Ovary (tissue), 9 donors: ENCODE measurements around the gene INIP. TPM values are rescaled to one million over a fixed set of nuclear protein-coding genes. Genes with fewer than 3 reads are reported as not detected.
A peak's percentile ranks its signal among the peaks of the same experiment; 100 is the strongest.

Experiments
- DNase-seq, 5 donors: peaks; one replicate each; pipeline ENCODE4 v3.0.0-alpha.2; 2019 to 2020
- H3K27ac ChIP-seq, 2 donors: fragments of 200-600 bp; one replicate each; pipeline versions ENCODE4 v1.5.1 to v1.8.0; 2019 to 2022
- H3K27me3 ChIP-seq: fragments of 200-600 bp; one replicate; pipeline ENCODE4 v1.8.0; 2022
- H3K36me3 ChIP-seq: fragments of 200-600 bp; sonication (generic); one replicate; pipeline ENCODE4 v1.5.1; 2019
- H3K4me1 ChIP-seq: one replicate; pipeline ENCODE4 v1.8.1; 2013; ENCODE audit warnings: mild to moderate bottlenecking, moderate library complexity; ENCODE audit not compliant: insufficient read depth
- H3K4me3 ChIP-seq: fragments of 200-600 bp; sonication (generic); one replicate; pipeline ENCODE4 v1.5.1; 2017
- H3K9me3 ChIP-seq, 2 donors: fragments of 200-600 bp in 1 of 2; sonication (generic) in 1 of 2; one replicate each; pipeline versions ENCODE4 v1.5.1 to v1.8.1; 2013 to 2019; ENCODE audit warnings: mild to moderate bottlenecking in 1 of 2, moderate library complexity in 1 of 2
- CTCF ChIP-seq, 3 donors: fragments of 450-650 bp in 2 of 3; fragments of 200-600 bp in 1 of 3; IDR thresholded peaks; one replicate each; pipeline versions ENCODE4 v1.5.1 to v1.8.0; 2016 to 2022; ENCODE audit warnings: antibody characterized with exemption in 3 of 3, mild to moderate bottlenecking in 1 of 3
- EP300 ChIP-seq: sonication (generic); formaldehyde crosslinking; IDR thresholded peaks from one replicate; pipeline ENCODE4 v1.6.1; 2017; ENCODE audit warnings: antibody characterized with exemption
- POLR2A ChIP-seq: fragments of 450-650 bp; IDR thresholded peaks from one replicate; pipeline ENCODE4 v1.6.1; 2017; ENCODE audit warnings: antibody characterized with exemption, mild to moderate bottlenecking, moderate library complexity
- WGBS, 3 donors: extraction: QIAGEN DNeasy Blood & Tissue Kit in 1 of 3; methylation state at CpG; one replicate each; pipeline versions ENCODE4 v1.1.5 to v1.1.7; 2013 to 2017; 5-methylcytosine and 5-hydroxymethylcytosine counted together
- intact Hi-C, 4 donors: fragments of 100-400 bp; cut with DNase I; formaldehyde crosslinking; loops; one replicate each; pipeline versions ENCODE4 v1.11.0 to v1.15.1; 2022 to 2023
- polyA plus RNA-seq, 2 donors: library from polyadenylated mRNA; stranded (reverse); fragments of 200-250 nt in 1 of 2; fragments of 350-450 nt in 1 of 2; fragmentation: Illumina TruSeq in 1 of 2; extraction: RNeasy Lipid Tissue Mini Kit (QIAGEN cat#74804) in 1 of 2; gene quantifications; one replicate each; pipeline ENCODE4 v1.2.3, GENCODE V29; 2013 to 2014
- total RNA-seq, 7 donors: library from RNA; depleted of rRNA in 2 of 7; stranded (reverse); fragments of >200 nt in 2 of 7; fragmentation: NEBNext Ultra II Directional in 3 of 7; extraction: Animal tissue kit (Norgen Biotek cat#: 25700) in 3 of 7; gene quantifications; one replicate each; pipeline versions ENCODE4 v1.1.0 to v1.2.4, GENCODE V29; 2016 to 2023
- donor health status: DM: no; HTN: no; CAD: no; lungs with moderate emphysema.
- donor health status: DM: no; HTN: no; CAD: no.
- donor health status: Bipolar disorder and iron deficiency.
- donor health status: DM: yes; HTN: yes; CAD: no.
- donor health status: DM: no; HTN: no; CAD: no.
- donor health status: DM: yes; HTN: yes; CAD: no.

Gene INIP
- total and polyA plus RNA-seq, 9 donors = 7.4 to 26.3 (median 19.4) TPM

GRCh38 chr9:112750764-112751055, 32.8 kb upstream of the INIP start:
- peak overlapping the region in 1 of 2 donors; percentile 90 for H3K27ac ChIP-seq
- peak overlapping the region; percentile 82 for H3K4me3 ChIP-seq
- TF ChIP-seq EP300 = no peak
- TF ChIP-seq POLR2A = no peak
- no peaks in the 10 kb centered on the region for H3K9me3 ChIP-seq
- H3K36me3 ChIP-seq = no peaks in the 10 kb centered on the region
- intact Hi-C loops = no loop called here
- peak in 1 of 5 donors; percentile 54 for DNase-seq
- 0% methylated on average over 2 to 50 of the region's 50 CpGs; no CpG with 5 or more reads in 1 of the 3 donors for WGBS, 3 donors
- no peaks in the 10 kb centered on the region for H3K27me3 ChIP-seq
- peaks cover 11% of the 10 kb centered on the region for H3K4me1 ChIP-seq

GRCh38 chr9:112750016-112750763, 32.3 kb upstream of the INIP start, which contains the start of gene SNX30:
TSS of gene SNX30 (plus strand) at chr9:112750760. CDS start at chr9:112751002, 242 bp downstream.
- WGBS, 3 donors = 4 to 7% (median 7%) methylated on average over 20 to 49 of the region's 49 CpGs
- Histone ChIP-seq H3K4me1 (peaks cover 9% of the 10 kb centered on the region), H3K4me3 (peak within 1 kb of the TSS; percentile 82), H3K36me3 (no peaks in the 10 kb centered on the region), H3K9me3 (no peaks in the 10 kb centered on the region), H3K27me3 (no peaks in the 10 kb centered on the region), H3K27ac (peak within 1 kb of the TSS; percentile 52 to 90)
- TF ChIP-seq CTCF (IDR thresholded peaks at IDR 0.05) (peak in 1 of 3 donors; percentile 21), EP300 (no peak), POLR2A (peak; percentile 64)
- intact Hi-C loops = no loop called here
- peak; percentile 88 to 93 (median 91) for DNase-seq

- TF ChIP-seq CTCF (IDR thresholded peaks at IDR 0.05) (no peak), POLR2A (no peak), EP300 (no peak)
- H3K4me3 ChIP-seq = no peak overlapping the region
- H3K9me3 ChIP-seq = no peaks in the 10 kb centered on the region
- peaks cover 9% of the 10 kb centered on the region for H3K4me1 ChIP-seq
- DNase-seq = no peak
- H3K27ac ChIP-seq = no peak overlapping the region
- 88 to 89% (median 88%) methylated on average over 7 of the region's 7 CpGs for WGBS, 3 donors
- H3K36me3 ChIP-seq = no peaks in the 10 kb centered on the region
- intact Hi-C loops = no loop called here
- H3K27me3 ChIP-seq = no peaks in the 10 kb centered on the region
Measured at GRCh38 chr9:112747094-112747493, 29.2 kb upstream of the INIP start.

- H3K4me1 ChIP-seq = no peaks in the 10 kb centered on the region
- no peak overlapping the region for H3K4me3 ChIP-seq
- no peaks in the 10 kb centered on the region for H3K36me3 ChIP-seq
- intact Hi-C loops = no loop called here
- H3K9me3 ChIP-seq = no peaks in the 10 kb centered on the region
- no peak overlapping the region for H3K27ac ChIP-seq
- no peak for TF ChIP-seq EP300
- TF ChIP-seq POLR2A = no peak
- no peak for TF ChIP-seq CTCF (IDR thresholded peaks at IDR 0.05)
- no peaks in the 10 kb centered on the region for H3K27me3 ChIP-seq
- WGBS, 3 donors = 69 to 84% (median 69%) methylated on average over 4 of the region's 4 CpGs
- no peak for DNase-seq
Measured at GRCh38 chr9:112744177-112744576, 26.3 kb upstream of the INIP start.

- Histone ChIP-seq H3K36me3 (no peaks in the 10 kb centered on the region), H3K27ac (no peak overlapping the region), H3K9me3 (no peaks in the 10 kb centered on the region), H3K4me1 (no peaks in the 10 kb centered on the region), H3K4me3 (no peak overlapping the region), H3K27me3 (no peaks in the 10 kb centered on the region)
- DNase-seq = no peak
- intact Hi-C loops = no loop called here
- 87 to 88% (median 88%) methylated on average over 3 of the region's 3 CpGs for WGBS, 3 donors
- no peak for TF ChIP-seq CTCF (IDR thresholded peaks at IDR 0.05)
- no peak for TF ChIP-seq EP300
- TF ChIP-seq POLR2A = no peak
Measured at GRCh38 chr9:112743216-112743836, 25.4 kb upstream of the INIP start.
